GM21390 (cell line): ENCODE measurements around the gene PTPRN2.

Experiments
- ATAC-seq: cut with Tn5 transposase; IDR thresholded peaks from one replicate; pipeline ENCODE4 v1.9.1; 2021; ENCODE audit not compliant: unreplicated experiment

The PTPRN2 gene

DNA sequence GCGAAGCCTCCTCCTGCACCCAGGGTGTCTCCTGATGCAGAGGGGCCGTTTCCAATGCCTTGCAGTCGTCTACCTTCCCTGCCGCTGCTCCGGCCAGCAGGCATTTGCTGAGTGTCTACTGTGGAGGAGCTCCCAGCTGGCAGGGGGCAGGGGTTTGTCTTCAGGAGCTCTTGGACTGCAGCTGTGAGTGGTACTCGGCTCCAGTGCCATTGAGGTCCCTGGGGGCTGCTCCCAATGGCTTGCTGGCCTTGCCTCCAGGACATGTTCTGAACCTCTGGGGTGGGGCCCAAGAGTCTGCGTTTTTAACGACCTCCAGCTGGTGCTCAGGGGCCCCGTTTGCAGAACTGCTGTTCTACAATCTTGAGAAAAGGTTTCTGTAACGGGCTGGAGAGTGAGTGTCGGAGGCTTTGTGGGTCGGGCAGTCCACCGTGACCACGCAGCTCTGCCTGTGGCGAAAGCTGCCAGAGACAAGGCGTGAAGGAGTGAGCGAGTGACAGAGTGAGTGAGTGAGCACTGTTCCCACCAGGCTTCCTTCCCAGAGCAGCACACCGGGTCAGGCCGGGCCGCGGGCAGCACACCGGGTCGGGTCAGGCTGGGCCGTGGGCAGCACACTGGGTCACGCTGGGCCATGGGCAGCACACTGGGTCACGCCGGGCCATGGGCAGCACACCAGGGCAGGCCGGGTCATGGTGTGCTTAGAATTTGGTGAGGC, 520.2 kb downstream of the PTPRN2 start:
- ATAC-seq = no peak

GRCh38 chr7:158066085-158066484, 521.5 kb downstream of the PTPRN2 start:
- no peak for ATAC-seq

DNA sequence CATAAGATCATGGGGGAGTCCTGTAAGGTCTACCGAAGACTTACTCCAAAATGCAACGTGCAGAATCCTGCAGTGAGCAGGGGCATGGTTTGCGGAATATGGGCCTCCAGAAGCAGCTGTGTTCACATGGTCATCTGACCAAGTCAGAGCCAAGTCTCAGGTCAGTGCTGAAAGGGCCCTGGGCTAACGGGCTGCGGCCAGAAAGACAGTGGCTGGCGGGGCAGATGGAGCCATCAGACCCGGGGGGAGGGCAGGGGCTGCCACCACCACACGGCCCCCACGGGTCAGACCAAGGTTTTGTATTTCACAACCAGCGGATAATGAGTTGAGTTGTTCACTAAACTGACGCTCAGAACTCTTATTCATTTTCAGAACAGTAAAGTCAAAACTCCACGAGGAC, 522.3 kb downstream of the PTPRN2 start:
- no peak for ATAC-seq

GRCh38 chr7:158064631-158065030, 523.0 kb downstream of the PTPRN2 start:
- ATAC-seq = no peak

DNA sequence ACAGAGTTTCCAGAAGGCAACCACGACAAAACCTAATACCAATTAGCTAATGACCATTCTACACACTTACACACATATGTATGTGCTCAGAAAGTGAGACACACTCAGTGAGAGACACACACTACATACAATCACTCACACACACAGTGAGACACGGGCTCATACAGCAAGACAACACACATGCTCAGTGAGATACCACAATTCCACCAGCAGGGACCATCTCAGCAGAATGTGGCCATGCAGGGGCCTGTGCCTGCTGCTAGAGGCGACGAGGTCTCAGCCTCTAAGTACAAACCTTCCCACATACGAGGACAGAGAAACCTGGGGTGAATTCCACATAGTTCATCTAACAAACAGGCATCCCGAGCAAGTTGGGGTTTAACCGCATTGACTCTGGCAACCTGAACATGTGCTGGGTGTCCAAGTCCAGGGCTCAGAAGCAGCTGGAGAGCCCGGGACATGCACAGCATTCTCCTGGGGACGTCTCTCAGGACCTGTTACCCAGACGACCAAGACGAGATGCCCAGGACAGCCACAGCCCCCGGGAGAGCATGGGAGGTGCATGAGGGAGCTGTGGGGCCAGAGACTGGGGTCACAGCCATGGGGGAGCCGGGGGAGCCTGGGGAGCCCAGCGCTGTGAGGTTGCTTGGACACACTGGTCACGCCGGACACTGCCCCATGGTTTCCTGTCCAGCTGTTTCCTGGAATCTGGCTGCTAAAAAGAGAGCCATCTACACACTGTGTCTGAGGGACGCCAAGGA, 523.6 kb downstream of the PTPRN2 start:
- ATAC-seq = no peak

DNA sequence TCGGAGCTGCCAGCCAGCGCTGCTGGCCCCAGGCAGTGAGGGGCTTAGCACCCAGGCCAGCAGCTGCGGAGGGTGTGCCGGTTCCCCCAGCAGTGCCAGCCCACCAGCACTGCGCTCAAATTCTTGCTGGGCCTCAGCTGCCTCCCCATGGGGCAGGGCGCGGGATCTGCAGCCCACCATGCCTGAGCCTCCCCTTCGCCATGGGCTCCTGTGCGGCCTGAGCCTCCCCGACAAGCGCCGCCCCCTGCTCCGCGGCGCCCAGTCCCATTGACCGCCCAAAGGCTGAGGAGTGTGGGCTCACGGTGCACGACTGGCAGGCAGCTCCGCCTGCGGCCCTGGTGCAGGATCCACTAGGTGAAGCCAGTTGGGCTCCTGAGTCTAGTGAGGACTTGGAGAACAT, 525.0 kb downstream of the PTPRN2 start:
- ATAC-seq = no peak

DNA sequence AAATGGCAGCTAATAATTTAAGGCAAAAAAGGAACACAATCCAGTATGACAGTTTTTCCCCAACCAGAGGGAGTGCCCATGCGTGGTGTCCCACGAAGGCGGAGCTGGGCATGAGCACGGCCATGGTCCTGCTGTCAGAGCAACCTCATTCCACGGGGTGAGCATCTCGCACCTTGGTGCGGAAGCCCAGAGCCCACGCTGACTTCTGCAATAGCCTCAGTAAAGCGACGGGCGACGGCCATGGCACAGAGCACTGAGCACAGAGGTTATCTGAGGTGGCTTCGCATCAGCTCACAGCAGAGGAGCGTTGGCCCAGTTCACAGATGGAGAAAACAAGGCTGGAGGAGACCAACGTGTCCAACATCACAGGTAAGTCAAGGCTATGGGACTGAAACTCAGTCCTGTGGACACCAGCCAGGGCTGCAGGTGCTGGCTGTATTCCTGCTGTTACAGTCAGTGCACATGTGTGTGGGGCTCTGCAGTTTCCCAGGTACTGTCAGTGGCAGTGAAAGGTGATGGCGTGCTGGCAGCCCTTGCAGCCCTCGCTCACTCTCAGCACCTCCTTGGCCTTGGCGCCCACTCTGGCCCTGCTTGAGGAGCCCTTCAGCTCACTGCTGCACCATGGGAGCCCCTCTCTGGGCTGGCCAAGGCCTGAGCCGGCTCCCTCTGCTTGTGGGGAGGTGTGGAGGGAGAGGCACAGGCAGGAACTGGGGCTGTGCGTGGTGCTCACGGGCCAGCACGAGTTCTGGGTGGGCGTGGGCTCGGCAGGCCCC, 525.6 kb downstream of the PTPRN2 start:
- no peak for ATAC-seq

DNA sequence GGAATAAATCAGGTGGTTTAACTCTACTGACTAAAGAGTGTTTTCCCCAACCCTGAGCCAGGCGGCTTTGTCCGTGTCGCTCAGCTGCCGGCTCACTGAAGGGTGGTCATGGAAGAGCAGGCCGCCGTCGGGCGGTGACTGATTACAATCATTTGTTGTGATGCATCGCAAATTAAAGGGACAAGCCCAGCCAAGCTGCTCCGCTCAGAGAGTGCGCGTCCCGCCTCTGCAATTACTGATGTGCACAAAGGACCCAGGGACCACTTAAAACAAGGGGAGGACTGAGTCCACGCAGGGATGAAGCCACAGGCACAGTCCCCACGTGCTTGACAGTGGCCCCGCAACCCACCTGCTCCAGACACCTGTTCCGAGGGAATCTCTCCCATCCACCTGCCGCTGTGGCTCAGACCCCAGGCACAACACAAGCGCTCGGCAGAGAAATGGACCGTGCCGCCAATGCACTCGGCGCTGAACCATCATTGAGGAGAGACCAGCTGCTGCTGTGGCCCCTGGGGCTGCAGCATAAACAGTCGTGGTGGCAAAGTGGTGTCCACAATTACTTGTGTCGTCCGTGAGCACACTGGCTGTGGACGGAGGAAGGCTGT, 526.5 kb downstream of the PTPRN2 start:
- ATAC-seq = no peak

GRCh38 chr7:158060216-158060615, 527.4 kb downstream of the PTPRN2 start:
- ATAC-seq = no peak

DNA sequence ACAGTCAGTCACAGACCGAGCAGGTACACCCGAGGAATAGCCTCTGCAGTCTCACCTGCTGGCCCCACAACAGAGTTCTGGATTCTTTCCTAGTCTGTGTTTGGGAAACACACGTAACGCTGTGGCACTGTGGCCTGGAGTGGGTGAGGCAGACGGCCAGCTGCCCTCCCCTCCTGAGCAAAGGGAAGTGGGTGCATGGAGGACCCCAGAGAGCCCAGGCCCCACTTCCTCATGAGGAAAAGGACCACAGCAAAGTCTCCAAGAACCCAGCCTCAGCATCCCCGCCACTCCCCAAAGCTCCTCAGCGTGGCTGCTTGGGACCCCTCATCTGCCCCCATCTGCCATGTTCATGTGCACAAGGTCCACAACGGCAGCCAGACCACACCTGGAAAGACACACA, 530.2 kb downstream of the PTPRN2 start:
- no peak for ATAC-seq

DNA sequence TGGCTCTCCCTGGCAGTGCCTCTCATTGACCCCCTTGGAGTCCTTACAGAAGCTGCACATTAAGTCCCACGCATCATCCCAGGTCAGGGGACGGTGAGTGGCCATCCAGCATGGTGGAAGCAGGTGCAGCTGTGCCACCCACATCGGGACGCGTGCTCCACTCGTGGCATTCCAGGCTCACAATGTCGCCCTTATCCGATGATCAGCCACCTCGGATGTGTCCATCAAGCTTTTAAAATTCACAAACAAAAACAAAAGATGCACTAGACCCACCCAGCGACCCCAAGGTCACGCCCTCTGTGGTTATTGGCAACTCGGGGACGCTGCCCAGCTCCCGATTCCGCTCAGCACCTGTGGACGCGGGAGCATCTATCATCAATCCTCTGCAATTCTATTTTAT, 530.9 kb downstream of the PTPRN2 start:
- ATAC-seq = no peak

DNA sequence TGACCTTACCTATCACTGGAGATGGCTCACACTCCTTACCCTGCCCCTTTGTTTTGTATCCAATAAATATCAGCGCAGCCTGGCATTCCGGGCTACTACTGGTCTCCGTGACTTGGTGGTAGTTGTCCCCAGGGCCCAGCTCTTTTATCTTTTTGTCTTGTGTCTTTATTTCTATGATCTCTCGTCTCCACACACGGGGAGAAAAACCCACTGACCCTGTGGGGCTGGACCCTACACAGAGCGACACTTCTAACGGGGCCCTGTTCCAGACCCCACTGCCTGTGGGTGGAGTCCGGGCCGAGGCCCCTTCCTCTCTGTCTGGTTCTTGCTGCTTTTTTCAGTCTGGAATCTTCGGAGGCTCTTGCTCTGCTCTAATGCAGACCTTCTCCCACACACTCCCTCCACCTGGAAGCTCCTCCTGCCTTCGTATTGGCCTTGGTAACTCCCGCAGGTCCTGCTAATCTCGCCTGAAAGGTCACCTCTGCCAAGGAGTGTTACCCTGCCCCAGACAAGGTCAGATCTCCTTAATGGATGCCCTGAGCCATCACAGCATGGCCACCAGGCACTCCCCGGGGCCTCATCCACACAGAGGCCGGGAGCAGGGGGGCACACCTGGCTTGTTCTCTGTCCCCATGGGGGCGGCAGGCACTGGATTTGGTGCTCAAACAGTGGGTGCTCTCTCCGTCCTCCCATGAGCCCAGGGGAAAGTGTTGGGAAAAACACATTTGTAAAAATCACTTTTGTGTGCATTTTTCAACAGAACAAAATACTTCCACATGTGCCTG, 531.7 kb downstream of the PTPRN2 start:
- ATAC-seq = no peak

- ATAC-seq = no peak
These were observed 533.0 kb downstream of the PTPRN2 start for GRCh38 chr7:158054611-158055010.

- ATAC-seq = no peak
These were observed 533.5 kb downstream of the PTPRN2 start for GRCh38 chr7:158054081-158054480.

DNA sequence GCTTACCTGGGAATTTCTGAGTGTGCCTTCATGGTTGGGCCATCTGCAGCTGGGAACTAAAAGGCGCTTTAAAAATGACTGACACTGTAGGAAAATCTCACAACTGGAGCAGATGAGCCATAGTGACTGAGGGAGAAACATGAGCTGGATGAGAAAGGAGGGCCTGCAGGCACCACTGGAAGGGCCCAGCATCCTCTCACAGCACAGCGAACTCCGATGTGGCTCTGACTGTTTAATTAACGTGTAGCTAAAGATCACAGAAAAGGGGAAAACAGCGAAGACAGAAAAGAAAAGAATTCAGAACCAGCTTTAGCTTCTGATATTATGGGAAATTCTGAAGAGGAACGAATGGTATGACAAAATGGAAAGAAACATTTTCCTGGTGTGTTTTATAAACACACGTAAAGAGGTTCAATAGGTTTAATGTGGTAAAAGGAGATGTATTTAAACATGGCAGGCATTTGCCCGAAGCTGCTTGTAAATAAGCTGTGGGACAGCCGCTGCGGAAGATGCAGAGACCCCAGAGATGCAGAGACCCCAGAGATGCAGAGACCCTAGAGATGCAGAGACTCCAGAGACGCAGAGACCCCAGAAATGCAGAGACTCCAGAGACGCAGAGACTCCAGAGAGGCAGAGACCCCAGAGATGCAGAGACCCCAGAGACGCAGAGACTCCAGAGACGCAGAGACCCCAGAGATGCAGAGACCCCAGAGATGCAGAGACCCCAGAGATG, 534.3 kb downstream of the PTPRN2 start:
- no peak for ATAC-seq

DNA sequence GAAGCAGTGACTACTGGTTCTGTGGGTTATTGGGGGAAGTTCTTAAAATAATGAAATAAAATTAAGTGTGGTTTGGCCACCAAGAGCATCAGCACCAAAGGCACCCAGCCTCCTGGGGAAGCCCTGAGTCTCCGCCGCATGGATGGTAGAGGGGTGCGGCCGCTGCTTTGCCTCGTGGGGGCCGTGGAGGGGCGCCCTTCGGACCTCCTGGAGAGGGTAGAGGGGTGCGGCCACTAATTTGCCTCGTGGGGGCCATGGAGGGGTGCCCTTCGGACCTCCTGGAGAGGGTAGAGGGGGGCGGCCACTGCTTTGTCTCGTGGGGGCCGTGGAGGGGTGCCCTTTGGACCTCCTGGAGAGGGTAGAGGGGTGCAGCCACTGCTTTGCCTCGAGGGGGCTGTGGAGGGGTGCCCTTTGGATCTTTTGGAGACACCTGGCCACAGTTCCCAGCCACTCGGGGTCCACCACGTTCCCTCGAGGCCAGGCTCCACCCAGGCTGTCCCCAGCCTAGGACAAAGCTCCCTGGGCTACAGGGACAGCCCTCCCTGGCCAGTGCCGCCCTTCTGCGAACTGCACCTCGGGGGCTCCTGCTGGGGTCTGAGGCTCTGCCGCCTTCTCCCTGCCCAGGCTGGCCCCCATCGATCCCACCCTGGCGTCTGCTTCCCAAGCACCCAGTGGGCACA, 535.1 kb downstream of the PTPRN2 start:
- ATAC-seq = no peak

DNA sequence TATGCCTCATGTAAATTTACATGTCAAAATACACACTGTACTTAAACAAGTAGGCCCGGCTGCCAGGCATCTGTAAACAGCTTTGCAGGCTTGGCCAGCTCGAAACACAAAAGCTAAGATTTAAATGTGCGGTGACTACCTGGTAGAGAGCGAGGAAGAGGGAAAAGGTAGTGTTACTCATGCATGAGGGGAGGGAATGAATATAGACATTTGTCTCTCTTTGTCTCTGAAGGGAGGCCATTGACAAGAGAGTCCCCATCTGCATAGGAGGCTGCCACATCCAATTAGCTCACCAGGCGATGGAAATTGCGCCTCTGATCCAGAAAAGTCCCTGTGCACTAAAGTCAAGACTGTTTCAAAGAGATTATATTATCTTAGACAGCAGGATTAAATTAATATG, 535.8 kb downstream of the PTPRN2 start:
- no peak for ATAC-seq

DNA sequence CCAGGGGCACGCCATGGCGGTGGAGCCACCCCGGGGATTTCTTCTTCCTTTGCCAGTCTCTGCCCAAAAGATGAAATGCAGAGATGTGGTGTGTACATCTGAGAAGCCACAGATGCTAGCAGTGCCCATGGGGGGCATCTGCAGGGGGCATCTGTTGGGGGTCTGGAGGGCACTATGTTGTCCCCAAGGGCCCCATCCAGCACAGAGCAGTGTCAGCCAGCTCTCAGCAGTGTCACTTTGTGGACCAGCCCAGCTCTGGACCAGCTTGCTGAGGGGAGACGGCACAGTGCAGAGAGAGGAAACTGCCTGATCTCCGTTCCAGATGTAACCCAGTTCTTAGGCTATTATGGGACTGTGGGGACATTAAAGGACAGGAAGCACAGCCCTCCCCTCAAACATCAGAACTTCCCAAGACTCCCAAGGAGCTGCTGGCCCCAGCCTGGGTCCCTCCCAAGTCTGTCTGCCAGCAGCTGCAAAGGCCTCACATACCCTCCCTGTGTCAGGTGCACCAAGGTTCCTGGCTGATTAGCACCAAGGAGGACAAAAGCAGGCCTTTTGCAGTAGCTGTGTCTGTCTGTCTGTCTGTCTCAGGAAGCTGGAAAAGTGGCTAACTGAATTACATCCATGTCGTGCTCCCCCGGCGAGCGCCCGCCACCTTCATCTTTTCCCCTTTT, 536.5 kb downstream of the PTPRN2 start:
- ATAC-seq = no peak

DNA sequence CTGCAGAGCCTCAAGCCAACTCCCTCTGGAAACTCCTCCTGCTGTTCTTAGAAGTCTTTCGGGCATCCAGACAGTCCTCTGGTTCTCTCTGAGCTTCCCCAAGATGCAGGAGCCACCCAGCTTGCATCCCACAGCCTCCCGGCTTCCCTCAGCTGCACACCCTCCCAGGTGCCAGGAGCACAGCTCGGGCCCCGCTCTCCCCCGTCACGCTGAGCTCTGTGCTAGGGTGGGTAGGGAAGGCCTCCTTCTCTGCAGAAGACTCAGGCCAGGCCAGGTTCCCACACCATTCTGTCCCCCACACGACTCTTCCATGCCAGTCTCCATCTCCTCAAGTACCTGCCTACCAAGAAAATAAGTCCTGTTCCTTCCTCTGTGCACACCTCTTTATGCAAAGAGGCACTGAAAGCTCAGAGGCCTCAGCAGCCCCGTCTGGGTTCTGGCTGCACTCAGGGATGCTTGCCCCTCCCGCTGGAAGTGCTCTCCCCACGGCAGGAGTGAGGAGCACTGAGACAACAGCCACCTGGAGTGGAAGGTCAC, 537.1 kb downstream of the PTPRN2 start:
- ATAC-seq = no peak
